NCI-H345 (cell line): ENCODE data around the gene TNS4.

Experiments
- DNase-seq: peaks from one replicate; lab custom pipeline; 2025; lab: John Stamatoyannopoulos, UW

TNS4 gene

DNA sequence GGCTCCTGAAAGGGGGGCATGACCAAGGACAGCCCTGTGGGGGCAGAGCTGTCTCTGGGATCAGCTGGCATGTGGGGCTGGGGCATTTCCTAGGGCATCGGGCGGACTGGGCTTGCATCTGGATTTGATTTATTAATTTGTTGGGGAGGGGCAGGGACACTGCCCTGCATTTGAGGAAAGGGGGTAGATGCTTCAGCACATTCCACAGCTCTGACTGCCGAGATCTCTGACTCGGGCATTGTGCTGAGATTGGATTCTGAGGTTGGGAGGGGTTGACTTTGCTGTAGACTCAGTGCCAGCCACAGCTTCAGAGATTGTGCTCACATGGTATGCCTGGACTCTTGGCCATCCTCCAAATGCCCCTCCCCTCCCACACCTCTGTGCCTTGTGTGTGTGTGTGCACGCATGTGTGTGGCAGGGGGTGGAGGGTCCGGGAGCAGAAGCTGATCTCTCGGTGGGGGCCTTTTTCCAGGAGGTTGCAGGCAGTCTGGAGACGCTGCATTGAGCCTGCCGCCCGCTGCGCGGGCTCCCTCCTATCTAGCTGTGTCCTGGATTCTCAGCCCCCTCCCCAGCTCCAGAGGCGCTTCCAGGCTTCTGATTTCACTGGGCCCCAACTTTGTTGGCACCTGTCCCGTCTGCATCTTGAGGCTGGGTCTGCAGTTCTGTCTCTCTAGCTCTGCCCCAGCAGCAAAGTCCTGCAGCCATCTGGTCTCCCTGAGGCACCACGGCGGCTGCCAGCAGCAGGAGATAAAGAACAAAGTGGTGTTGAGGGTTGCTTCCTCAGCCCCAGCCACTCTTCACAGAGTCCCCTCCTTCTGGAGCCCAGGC lies 43.2 kb downstream of the TNS4 start:
- no peak for DNase-seq

DNA sequence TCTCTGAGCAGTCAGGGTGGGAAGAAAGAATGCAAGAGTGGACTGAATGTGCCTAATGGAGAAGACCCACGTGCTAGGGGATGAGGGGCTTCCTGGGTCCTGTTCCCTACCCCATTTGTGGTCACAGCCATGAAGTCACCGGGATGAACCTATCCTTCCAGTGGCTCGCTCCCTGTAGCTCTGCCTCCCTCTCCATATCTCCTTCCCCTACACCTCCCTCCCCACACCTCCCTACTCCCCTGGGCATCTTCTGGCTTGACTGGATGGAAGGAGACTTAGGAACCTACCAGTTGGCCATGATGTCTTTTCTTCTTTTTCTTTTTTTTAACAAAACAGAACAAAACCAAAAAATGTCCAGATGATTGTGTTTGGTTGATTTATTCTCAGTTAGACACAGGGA lies 44.1 kb downstream of the TNS4 start:
- no peak for DNase-seq

DNA sequence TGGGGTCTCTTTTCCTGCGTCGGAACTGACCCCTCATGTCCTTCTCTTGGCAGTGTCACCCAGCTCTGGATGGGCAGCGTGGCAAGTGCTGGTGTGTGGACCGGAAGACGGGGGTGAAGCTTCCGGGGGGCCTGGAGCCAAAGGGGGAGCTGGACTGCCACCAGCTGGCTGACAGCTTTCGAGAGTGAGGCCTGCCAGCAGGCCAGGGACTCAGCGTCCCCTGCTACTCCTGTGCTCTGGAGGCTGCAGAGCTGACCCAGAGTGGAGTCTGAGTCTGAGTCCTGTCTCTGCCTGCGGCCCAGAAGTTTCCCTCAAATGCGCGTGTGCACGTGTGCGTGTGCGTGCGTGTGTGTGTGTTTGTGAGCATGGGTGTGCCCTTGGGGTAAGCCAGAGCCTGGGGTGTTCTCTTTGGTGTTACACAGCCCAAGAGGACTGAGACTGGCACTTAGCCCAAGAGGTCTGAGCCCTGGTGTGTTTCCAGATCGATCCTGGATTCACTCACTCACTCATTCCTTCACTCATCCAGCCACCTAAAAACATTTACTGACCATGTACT lies 44.9 kb downstream of the TNS4 start:
- DNase-seq, result no peak

DNA sequence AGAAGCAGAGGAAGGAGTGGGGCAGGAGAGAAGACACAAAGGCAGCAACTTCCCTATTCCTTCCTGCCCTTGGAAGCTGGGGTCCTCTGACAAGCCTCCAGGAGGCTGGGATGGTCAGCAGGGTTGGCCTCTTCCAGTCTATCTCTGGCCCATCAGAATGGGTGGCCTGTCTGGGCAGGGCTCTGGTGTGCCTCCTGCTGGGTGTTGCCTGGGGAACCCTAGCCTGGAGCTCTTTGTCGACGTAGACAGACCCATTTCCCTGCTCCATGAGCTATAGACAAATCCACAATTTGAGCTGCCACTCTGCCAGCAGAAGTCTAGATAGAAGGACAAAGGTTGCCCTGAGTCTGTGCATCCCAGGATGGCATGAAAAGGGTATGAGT lies 46.8 kb downstream of the TNS4 start:
- no peak for DNase-seq

DNA sequence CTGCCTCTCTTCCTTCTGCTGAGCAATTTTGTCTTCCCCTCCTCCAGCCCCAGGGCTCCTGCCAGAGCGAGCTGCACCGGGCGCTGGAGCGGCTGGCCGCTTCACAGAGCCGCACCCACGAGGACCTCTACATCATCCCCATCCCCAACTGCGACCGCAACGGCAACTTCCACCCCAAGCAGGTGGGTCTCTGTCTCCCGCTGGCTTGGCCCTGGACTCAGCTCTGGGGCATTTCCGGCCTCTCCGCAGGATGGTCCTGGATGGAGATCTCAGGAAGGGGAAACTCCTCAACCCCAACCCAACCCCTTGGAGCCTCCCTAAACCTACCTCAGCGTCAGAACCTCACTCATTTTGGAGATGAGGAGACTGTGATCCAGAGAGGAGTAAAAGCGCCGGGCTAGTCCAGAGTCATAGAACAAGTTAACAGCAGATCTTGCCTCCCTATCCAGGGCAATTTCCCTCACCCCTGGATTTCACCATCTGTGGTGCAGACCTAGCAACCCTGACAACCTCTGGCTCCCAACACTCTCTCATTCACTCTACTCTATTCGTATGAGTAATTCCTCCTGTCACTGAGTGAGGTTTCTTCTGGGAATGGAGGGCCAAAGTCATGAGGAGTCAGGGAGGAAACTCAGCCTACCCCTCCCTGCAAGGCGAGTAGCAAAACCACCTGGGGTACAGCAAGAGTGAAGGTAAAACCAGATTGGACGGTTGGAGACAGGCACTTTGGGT lies 47.4 kb downstream of the TNS4 start:
- no peak for DNase-seq

DNA sequence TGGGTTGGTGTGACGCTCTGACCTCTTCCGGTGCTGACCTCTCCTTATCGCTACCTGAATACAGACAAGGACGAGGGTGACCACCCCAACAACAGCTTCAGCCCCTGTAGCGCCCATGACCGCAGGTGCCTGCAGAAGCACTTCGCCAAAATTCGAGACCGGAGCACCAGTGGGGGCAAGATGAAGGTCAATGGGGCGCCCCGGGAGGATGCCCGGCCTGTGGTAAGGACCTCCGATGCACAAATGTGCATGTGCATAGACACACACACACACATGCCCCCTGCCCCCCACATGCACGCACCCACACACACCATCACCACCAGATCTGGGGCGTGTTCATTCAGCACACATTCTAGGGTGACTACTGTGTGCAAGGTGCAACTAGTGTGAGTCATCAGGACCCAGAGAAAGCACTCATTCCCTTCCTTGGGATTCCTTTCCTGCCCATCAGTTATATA lies 48.5 kb downstream of the TNS4 start:
- no peak for DNase-seq

DNA sequence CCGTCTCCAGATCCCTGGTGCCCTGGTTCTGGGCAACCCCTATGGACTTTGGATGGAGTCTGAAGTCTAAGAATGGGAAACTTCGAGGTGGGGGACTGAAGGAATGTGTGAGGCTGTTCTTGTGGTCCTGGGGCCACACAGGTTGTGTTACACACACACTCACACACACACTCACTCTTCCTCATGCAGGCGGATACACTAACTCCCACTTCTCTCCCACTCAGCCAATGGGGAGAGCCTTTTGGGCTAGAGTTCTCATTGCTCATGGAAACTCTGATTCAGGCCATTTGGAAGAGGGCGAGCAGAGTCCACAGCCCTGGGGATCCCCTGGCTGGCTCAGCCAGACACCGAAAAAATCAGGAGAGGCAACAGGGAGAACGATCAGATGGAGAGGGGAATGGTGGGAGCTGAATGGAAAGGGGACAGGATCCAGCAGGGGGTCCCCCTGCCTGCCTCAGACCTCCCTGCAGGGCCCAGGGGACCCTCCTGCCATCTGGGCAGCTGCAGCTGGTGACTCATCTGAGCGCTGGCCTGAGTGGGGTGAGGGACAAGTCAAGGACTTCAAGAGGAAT lies 49.1 kb downstream of the TNS4 start:
- DNase-seq, result no peak

DNA sequence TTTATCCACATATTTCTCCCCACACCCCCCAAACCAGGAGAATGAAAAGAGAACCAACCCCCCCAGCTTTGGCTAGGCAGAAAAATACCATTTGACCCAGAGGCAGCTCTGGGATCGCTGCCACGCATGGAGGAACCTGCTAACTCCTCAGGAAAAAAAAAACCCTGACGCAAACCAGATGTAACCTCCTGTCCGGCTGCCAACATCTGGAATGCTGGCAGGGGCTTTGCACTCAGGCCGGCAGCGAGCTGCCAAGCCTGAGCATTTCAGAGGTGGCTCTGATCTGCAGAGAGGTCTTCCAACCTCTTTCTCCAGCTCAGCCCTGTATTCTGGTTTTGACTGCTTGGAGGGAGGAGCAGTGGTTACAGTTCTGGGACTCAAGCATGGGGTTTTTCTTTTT lies 50.0 kb downstream of the TNS4 start:
- no peak for DNase-seq

DNA sequence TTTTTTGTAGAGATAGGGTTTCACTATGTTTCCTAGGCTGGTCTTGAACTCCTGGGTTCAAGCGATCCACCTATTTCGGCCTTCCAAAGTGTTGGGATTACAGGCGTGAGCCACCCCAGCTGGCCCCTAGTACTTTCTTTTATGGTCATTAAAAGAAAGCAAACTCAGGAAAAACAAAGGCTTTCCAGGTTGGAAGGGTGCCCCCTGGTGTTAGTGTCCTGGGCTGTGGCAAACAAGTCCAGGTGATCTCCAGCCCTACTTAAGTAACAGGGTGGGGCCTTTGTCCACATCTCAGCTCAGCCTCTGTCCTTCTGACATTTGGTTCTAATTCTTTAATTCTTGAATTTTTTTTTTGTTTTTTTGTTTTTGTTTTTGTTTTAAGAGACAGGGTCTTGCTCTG lies 51.2 kb downstream of the TNS4 start:
- no peak for DNase-seq

DNA sequence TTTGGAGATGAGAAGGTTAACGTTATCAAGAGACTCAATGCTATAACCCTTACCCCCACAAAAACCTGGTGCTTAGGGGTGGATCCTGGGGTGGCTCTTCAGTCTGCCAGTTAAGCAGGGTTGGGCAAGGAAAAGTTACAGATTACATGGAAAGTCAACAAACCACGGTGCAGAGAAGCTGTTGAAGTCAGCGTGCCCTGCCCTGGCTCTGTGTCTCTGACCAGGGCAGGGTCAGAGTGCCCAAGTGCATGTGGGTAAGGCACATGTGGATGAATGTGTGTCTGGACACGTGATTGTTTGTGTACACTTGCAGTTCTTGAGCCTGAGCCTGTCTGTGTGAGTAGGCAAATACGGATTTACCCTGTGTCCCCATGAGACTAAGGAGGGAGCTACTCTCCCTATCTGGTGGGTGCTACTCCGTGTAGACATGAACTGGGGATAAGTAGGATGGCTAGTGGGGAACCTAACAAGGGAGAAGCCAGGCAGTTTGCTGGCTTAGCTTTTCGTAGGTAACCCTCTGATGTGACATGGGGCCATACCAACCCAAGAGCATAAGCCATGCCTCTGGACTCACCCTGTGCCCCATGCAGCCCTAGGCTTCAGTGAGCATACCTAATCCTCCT lies 52.7 kb downstream of the TNS4 start:
- no peak for DNase-seq

DNA sequence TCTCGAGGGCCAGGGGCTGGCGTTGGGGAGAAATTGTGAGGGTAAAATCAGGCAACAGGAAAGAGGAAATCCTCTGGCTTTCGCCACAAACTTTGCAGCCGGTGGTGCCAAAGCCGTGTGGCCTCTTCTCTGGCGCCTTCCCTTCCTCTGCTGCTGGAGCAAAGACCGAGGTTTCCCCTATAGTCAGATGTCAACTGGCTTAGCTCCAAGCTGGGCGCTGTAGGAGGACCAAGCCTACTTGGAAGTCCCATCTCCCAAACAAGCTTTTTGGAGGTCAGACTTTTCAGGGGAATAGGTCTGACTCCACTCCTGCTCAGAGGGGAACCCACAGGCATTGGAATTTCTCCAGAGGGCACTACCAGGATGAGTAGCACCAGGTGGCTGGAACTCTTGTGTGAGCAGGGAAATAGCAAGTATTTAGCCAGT lies 53.2 kb downstream of the TNS4 start:
- DNase-seq, result no peak

DNA sequence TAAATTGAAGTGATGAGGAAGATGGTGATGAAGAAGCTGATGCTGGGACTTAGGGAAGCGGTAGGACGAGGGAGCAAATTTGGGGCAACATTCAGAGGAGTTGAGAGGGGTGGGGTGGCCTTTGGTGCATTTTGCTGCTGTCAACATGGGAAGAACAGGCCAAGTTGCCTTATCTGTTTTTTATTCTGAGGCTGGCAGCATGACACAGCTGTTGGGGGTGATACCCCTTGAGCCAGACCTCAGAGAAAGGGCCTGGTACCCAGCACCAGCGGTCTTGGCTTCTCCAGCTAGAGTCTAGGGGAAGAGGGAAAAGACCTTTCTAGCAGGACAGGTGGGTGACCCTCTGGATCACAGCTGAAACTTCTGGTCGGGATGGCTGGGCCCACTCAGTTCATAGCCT lies 53.6 kb downstream of the TNS4 start:
- no peak for DNase-seq

DNA sequence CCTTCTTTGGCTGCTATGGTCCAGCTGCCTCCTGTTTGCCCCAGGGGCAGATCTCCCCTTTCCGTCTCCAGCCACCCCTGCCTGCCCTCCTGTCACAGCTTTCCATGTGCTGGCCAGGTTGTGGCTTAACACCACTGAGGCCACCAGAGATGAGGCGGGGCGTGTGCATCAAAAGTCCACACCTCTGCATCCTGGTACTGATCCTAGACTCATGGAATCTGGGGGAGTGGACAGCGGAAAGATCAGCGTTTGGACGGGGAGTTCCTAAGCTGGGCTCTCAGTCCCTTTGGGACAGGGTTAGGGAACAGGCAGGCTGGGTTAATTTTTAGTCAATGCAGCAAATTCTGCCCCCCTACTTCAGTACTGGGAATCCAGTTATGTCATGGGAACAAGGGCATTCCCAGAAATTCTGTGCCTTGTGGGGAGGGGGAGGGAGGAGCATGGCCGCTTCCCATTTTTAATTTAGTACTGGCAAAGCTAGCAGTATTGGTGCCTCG lies 54.2 kb downstream of the TNS4 start:
- DNase-seq, result no peak

DNA sequence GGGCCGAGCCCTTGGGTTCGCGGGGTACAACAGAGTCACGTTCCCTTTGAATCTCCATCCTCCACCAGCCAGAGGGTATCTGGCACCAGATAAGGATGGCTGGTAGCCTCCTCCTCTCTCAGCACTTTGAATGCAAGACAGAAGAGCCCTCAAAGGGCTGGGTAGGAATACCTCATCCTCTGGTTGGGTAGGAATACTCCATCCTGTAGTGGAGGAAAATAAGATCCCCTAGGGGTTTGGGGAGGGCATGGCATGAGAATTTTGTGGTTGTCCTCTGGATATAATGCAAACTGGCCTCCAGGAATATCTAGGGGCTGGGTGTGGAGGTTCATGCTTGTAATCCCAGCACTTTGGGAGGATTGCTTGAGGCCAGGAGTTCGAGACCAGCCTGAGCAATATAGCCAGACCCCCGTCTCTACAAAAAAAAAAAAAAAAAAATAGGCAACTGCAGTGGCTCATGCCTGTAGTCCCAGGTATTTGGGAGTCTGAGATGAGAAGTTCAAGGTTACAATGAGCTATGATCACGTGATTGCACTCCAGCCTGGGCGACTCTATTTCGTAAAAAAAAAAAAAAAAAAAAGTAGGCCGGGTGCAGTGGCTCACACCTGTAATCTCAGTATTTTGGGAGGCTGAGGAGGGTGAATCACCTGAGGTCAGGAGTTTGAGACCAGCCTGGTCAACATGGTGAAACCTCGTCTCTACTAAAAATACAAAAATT lies 55.5 kb downstream of the TNS4 start:
- DNase-seq, result no peak

DNA sequence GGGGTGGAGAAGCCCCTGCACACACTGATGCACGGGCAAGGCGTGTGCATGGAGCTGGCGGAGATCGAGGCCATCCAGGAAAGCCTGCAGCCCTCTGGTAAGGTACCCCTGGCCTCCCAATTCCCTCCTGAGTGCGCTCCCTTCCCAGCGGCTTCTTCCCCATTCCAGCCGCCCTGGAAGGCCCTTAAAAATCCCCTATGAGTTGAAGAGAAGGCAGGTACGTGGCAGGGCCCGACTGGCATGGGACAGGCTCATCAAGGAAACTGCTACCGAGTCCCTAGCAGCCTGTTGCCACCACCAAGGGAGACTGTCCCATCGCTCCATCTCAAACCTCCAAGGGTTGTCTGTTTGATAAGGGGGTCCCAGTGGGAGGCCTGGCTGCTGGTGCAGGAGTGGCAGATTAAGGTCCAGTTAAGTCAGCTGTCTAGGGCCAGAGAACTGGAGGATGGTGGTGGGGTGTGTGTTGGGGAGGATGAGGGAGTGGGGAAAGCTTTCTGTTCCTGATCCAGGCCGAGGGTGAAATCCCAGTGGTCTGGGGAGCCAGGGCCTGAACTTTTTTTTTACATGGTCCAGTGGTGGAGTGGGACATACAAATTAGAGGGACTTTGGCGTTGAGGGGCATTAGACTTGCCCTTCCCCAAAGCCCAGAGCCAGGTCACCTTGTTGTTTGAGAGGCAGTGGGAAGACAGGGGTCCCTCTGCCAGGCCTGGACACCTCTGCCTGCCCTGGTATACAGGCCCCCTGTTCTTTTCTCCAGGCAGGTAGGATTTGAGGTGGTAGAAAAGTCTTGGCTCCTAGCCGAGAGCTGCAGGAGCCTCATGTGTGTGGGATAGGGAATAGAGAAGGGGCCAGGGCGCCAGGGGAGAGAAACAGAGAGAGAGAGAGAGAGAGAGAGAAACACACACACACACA lies 57.2 kb downstream of the TNS4 start:
- DNase-seq, result no peak

DNA sequence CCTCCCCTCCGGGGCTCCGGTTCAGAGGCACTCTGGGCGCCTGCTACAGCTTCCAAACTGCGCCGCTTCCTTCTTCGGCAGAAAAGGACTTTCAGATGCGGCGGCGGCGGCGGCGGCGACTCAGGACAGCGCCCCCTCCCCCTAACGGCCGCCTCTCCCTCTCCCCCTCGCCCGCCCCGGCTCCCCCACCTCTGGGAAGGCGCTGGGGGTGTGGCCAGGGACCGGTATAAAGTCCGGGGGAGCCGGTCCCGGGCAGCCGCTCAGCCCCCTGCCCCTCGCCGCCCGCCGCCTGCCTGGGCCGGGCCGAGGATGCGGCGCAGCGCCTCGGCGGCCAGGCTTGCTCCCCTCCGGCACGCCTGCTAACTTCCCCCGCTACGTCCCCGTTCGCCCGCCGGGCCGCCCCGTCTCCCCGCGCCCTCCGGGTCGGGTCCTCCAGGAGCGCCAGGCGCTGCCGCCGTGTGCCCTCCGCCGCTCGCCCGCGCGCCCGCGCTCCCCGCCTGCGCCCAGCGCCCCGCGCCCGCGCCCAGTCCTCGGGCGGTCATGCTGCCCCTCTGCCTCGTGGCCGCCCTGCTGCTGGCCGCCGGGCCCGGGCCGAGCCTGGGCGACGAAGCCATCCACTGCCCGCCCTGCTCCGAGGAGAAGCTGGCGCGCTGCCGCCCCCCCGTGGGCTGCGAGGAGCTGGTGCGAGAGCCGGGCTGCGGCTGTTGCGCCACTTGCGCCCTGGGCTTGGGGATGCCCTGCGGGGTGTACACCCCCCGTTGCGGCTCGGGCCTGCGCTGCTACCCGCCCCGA lies 58.0 kb downstream of the TNS4 start, which contains the start of gene IGFBP4:
Gene IGFBP4, plus strand, starts transcription at position 255 of the 792 bp plus-strand sequence. Its CDS starts 286 bp downstream, at position 541.
- DNase-seq, result peak; percentile 70

DNA sequence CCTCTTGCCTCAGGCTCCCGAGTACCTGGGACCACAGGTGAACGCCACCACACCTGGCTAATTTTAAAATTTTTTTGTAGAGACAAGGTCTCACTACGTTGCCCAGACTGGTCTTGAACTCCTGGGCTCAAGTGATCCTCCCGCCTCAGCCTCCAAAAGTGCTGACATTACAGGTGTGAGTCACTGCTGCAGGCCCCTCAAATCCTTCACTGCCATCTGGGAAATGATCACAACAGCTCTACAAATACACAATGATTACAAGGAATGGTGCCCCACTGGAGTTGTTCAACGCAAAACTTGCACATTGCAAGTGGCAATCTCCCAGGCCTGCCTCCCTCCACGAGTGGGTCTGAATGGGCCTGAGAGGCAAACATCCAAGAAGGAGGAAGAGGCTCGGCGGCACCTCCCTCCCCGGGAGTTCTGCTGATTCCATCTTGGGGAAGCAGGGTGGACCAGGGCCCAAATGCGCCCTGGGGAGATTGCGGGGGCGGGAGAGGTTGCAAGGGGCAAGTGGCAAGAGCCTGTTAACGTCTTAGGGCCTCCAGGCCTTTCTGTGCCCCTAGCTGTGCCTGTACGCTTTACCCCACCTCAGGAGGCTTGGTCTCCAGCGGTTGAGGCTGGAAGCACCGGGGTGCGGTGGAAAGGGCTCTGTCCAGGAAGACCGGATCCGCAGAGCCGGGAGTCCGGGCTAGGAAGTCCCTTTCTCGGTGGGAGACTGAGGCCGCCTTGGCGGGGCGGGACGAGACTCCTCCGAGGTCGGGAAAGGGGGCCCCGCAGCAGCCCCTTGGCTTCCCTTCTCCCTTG lies 58.8 kb downstream of the TNS4 start:
- DNase-seq, result no peak

DNA sequence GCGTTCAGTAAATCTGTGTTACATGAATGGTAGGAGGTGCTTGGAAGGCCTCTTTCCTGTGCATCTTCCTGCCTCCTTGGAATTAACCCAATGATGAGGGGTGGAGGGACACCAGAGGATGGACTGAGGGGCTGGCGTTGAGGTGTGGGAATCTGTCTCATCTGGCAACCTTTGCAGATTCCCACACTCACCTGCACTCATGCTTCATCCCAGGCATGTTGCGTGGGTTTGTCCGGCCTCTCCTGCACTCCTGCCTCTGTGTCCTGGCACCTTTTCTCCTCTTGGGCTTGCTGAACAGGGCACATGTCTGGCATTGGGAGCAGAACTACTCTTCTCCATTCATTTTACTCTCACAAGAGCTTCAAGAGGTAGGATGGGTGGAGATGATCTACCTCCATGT lies 61.3 kb downstream of the TNS4 start:
- DNase-seq, result no peak
